NCI-H82 (cell line): ENCODE measurements around the gene NRROS.

Experiments
- DNase-seq: peaks from one replicate; lab custom pipeline; 2025; lab: John Stamatoyannopoulos, UW

The NRROS gene

DNA sequence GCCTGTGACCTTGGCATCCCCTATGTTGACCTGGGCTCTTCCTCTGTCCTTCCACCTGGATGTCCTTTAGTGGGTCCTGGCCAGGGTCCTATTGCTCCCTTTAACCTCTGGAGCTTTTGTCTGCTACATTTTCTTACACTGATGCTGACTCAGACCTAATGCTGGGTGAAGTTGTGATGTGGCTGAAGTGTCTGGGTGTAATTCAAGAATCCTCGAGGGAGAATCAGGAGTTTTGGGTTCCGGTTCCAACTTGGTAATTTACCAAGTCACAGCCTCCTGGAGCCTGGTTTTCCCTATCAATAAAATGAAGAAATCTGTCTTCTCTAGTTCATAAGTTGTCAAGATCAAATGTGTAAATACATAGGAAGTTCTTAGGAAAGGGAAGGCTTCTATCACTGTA is 46.9 kb downstream of the NRROS start:
- DNase-seq, result no peak

- DNase-seq, result no peak
Observed at GRCh38 chr3:196688349-196688748, 48.9 kb downstream of the NRROS start.

- no peak for DNase-seq
Observed at GRCh38 chr3:196689941-196690660, 50.6 kb downstream of the NRROS start.

DNA sequence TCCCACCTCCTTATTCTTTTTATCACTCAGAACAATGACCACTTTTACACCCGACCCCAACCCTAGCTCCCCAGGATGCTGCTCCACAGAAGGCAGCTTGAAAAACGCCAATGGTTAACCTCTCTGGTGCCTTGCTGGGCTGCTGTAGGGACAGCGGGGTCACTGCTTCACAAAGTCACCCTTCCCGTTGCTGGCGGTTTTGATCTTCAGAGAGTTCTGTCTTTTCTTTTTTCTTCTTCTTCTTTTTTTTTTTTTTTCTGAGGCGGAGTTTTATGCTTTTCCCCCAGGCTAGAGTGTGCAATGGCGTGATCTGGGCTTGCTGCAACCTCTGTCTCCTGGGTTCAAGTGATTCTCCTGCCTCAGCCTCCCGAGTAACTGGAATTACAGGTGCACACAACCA is 51.9 kb downstream of the NRROS start:
- no peak for DNase-seq

DNA sequence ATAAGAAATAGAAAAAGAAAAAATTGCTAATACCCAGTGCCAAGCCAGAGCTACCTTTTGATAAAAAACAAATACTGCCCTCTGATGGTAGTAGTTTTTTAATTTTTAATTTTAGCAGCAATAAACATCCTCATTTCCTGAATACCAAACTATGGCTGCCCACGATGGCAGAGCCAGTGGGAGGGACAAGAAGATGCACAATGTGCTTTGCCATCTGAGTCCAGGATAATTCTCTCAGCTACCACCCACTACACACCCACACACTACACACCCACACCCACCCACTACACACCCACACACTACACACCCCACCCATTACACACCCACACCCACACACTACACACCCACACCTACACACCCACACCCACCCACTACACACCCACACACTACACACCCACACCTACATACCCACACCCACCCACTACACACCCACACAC is 54.7 kb downstream of the NRROS start:
- DNase-seq, result no peak

- DNase-seq, result no peak
Observed at GRCh38 chr3:196694941-196695848, 55.7 kb downstream of the NRROS start.

GRCh38 chr3:196695849-196696226 is 56.3 kb downstream of the NRROS start:
- no peak for DNase-seq

GRCh38 chr3:196697270-196697669 is 57.8 kb downstream of the NRROS start:
- DNase-seq, result no peak

- no peak for DNase-seq
Observed at GRCh38 chr3:196699749-196700148, 60.3 kb downstream of the NRROS start.

DNA sequence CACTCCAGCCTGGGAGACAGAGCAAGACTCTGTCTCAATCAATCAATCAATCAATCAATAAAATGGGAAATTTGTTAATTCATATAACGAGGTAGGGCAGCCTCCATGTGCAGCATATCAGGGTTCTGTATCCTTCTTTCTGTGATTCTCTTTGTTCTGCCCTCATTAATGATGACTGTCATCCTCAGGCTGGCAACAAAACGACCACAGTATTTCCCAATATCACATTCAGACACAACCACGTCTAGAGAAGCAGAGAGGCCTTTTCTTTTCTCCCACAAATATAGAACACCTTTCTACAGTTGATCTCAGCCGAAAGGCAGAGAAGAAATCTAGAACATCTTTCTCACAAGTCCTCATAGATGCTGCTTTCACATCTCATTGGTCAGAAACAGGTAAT is 61.3 kb downstream of the NRROS start:
- DNase-seq, result no peak

DNA sequence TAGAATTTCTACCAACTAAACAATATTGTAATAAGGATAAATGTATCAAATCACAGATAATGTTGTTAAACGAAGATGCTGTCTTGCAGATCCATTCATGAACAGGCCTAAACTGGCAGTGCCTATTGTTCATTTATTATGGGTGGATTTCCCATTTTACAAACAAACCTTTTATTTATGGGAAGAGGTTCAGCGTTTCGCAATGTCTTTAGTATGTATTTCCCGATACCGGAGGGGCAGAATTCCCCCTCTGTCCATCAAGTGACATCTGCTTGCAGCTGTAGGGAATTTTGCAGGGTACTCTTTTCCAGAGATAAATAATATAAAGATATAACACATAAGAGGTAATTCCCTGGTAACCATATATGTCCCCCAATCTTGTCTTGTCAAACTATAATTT is 66.8 kb downstream of the NRROS start:
- no peak for DNase-seq

DNA sequence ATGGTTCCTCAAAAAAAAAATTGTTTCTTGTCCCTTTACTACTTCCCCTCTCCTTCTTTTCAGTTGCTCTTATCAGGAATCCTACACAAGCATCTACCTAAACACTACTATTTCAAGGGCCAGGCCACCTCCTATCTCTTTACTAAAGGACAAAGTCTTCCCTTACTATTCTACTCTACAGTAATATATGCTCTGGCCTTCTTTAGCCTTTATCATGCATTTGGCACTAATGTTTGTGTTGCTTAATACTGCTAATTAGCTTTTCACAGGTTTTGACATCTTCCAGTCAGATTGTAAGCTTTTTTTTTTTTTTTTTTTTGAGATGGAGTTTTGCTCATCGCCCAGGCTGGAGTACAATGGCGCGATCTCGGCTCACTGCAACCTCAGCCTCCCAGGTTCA is 67.2 kb downstream of the NRROS start:
- no peak for DNase-seq

DNA sequence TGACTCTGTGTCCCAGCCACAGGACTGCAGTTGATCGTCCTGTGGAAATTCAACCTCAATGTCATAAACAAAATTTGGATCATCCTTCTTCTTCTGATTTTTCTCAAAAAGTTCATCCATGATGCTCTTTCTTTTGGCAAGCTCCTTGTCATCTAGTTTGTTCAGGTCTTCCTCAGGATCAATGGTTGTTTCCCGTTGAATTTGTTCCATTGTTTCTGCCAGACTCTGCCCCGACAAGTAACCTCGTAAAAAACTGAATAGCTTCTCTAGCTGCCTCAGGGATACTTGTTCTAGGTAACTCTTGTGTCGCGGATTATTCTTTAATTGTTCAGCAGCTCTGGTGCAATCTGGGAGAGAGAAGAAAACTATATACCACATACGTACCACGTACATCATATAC is 68.1 kb downstream of the NRROS start:
- no peak for DNase-seq

- DNase-seq, result no peak
Observed at GRCh38 chr3:196708467-196708866, 69.0 kb downstream of the NRROS start.
